Endothelial cell (in vitro differentiated cells): ENCODE results near the gene KCNIP4. TPM values are rescaled to one million over a fixed set of nuclear protein-coding genes. Genes with fewer than 3 reads are reported as not detected.

ENCODE experiments used
- DNase-seq: peaks from one replicate; pipeline ENCODE4 v3.0.0; 2021; ENCODE audit warnings: low spot score
- H3K27ac Mint-ChIP-seq: one replicate; pipeline ENCODE4 v1.8.0; 2021; ENCODE audit warnings: mixed read lengths, inconsistent platforms; ENCODE audit not compliant: unreplicated experiment
- H3K27me3 Mint-ChIP-seq: one replicate; pipeline ENCODE4 v1.8.0; 2021; ENCODE audit warnings: mild to moderate bottlenecking, moderate library complexity, mixed read lengths, inconsistent platforms; ENCODE audit not compliant: unreplicated experiment
- H3K36me3 Mint-ChIP-seq: one replicate; pipeline ENCODE4 v1.8.0; 2021; ENCODE audit warnings: mild to moderate bottlenecking, low read depth, mixed read lengths, inconsistent platforms; ENCODE audit not compliant: unreplicated experiment
- H3K4me1 Mint-ChIP-seq: one replicate; pipeline ENCODE4 v1.8.0; 2021; ENCODE audit warnings: mild to moderate bottlenecking, mixed read lengths, inconsistent platforms; ENCODE audit not compliant: unreplicated experiment
- H3K4me3 Mint-ChIP-seq: one replicate; pipeline ENCODE4 v1.8.0; 2021; ENCODE audit warnings: mild to moderate bottlenecking, mixed read lengths, inconsistent platforms; ENCODE audit not compliant: unreplicated experiment
- H3K9me3 Mint-ChIP-seq: one replicate; pipeline ENCODE4 v1.8.0; 2021; ENCODE audit warnings: mixed read lengths, inconsistent platforms; ENCODE audit not compliant: unreplicated experiment
- CTCF ChIP-seq: fragments of 200-600 bp; sonication (generic); IDR thresholded peaks from one replicate; pipeline ENCODE4 v1.5.0; 2021; ENCODE audit warnings: antibody characterized with exemption; ENCODE audit not compliant: unreplicated experiment
- total RNA-seq: library from RNA; stranded (reverse); fragmentation: NEBNext Ultra II Directional; extraction: Animal tissue kit (Norgen Biotek cat#: 25700); gene quantifications from one replicate; pipeline ENCODE4 v1.2.1, GENCODE V29; 2021; ENCODE audit not compliant: unreplicated experiment

Gene KCNIP4
- total RNA-seq, 1 donor from 2014 or later: 0.31 TPM

GRCh38 chr4:21790438-21791029, 158.0 kb downstream of the KCNIP4 start:
- peak; percentile 94 for TF ChIP-seq CTCF
- no peak for DNase-seq

GRCh38 chr4:21780148-21780547, 168.4 kb downstream of the KCNIP4 start:
- no peak for DNase-seq
- Mint-ChIP-seq H3K4me3 (no peak overlapping the region), H3K36me3 (no peaks in the 10 kb centered on the region), H3K4me1 (peaks cover 8% of the 10 kb centered on the region), H3K27me3 (no peaks in the 10 kb centered on the region), H3K9me3 (no peaks in the 10 kb centered on the region), H3K27ac (no peak overlapping the region)
- TF ChIP-seq CTCF: no peak

More at GRCh38 chr4:21790438-21791029, 158.0 kb downstream of the KCNIP4 start:
- Mint-ChIP-seq H3K4me3 (no peak overlapping the region), H3K27me3 (no peaks in the 10 kb centered on the region), H3K4me1 (no peaks in the 10 kb centered on the region), H3K27ac (no peak overlapping the region), H3K9me3 (no peaks in the 10 kb centered on the region), H3K36me3 (no peaks in the 10 kb centered on the region)

GRCh38 chr4:21778702-21779101, 169.9 kb downstream of the KCNIP4 start:
- DNase-seq: no peak
- no peaks in the 10 kb centered on the region for H3K27me3 Mint-ChIP-seq
- no peak for TF ChIP-seq CTCF
- H3K4me3 Mint-ChIP-seq: no peak overlapping the region
- H3K9me3 Mint-ChIP-seq: no peaks in the 10 kb centered on the region
- no peaks in the 10 kb centered on the region for H3K36me3 Mint-ChIP-seq
- no peak overlapping the region for H3K27ac Mint-ChIP-seq
- H3K4me1 Mint-ChIP-seq: peaks cover 8% of the 10 kb centered on the region

- DNase-seq: no peak
- Mint-ChIP-seq H3K27me3 (peaks cover 1% of the 10 kb centered on the region), H3K4me3 (no peak overlapping the region), H3K36me3 (no peaks in the 10 kb centered on the region), H3K4me1 (peaks cover under 1% of the 10 kb centered on the region), H3K27ac (no peak overlapping the region), H3K9me3 (no peaks in the 10 kb centered on the region)
- no peak for TF ChIP-seq CTCF
Measured at GRCh38 chr4:21775703-21776102, 172.9 kb downstream of the KCNIP4 start.

GRCh38 chr4:21769404-21770147, 179.0 kb downstream of the KCNIP4 start:
- no peaks in the 10 kb centered on the region for H3K36me3 Mint-ChIP-seq
- peaks cover 1% of the 10 kb centered on the region for H3K27me3 Mint-ChIP-seq
- no peaks in the 10 kb centered on the region for H3K4me1 Mint-ChIP-seq
- H3K4me3 Mint-ChIP-seq: no peak overlapping the region
- TF ChIP-seq CTCF: no peak
- H3K9me3 Mint-ChIP-seq: no peaks in the 10 kb centered on the region
- H3K27ac Mint-ChIP-seq: no peak overlapping the region
- DNase-seq: no peak
